ENCODE data around the gene CDYL.

Gene CDYL

GRCh38 chr6:4895971-4896370 is 119.8 kb downstream of the CDYL start:
- TF ChIP-seq TAF1 (IDR thresholded peaks at IDR 0.05; ENCODE audit: low read depth) (no peak), TEAD4 (IDR thresholded peaks at IDR 0.05) (no peak), ZBTB7A (IDR thresholded peaks at IDR 0.05; ENCODE audit: low read depth) (no peak), YY1 (IDR thresholded peaks at IDR 0.05; ENCODE audit: low read depth) (no peak), EP300 (IDR thresholded peaks at IDR 0.05; ENCODE audit: borderline replicate concordance) (no peak), NFIC (IDR thresholded peaks at IDR 0.05) (no peak), RAD21 (IDR thresholded peaks at IDR 0.05; ENCODE audit: low read depth) (no peak), TCF12 (IDR thresholded peaks at IDR 0.05; ENCODE audit: low read depth) (no peak), USF1 (IDR thresholded peaks at IDR 0.05) (no peak), CEBPB (IDR thresholded peaks at IDR 0.05) (no peak), EGR1 (IDR thresholded peaks at IDR 0.05) (no peak), REST (IDR thresholded peaks at IDR 0.05; ENCODE audit: low read depth) (no peak), FOXM1 (IDR thresholded peaks at IDR 0.05; ENCODE audit: borderline replicate concordance, low read depth) (no peak), MAX (IDR thresholded peaks at IDR 0.05) (no peak)

- TF ChIP-seq RAD21 (IDR thresholded peaks at IDR 0.05; ENCODE audit: low read depth), result no peak
- no peak for TF ChIP-seq USF1 (IDR thresholded peaks at IDR 0.05)
- TF ChIP-seq ZBTB7A (IDR thresholded peaks at IDR 0.05; ENCODE audit: low read depth), result no peak
- no peak for TF ChIP-seq YY1 (IDR thresholded peaks at IDR 0.05; ENCODE audit: low read depth)
- TF ChIP-seq MAX (IDR thresholded peaks at IDR 0.05), result no peak
- TF ChIP-seq EGR1 (IDR thresholded peaks at IDR 0.05), result no peak
- TF ChIP-seq REST (IDR thresholded peaks at IDR 0.05; ENCODE audit: low read depth), result no peak
- TF ChIP-seq TAF1 (IDR thresholded peaks at IDR 0.05; ENCODE audit: low read depth), result no peak
- TF ChIP-seq EP300 (IDR thresholded peaks at IDR 0.05; ENCODE audit: borderline replicate concordance), result no peak
- TF ChIP-seq CREB1 (IDR thresholded peaks at IDR 0.05; ENCODE audit: low read depth), result no peak
- no peak for TF ChIP-seq TCF12 (IDR thresholded peaks at IDR 0.05; ENCODE audit: low read depth)
- no peak for TF ChIP-seq FOXM1 (IDR thresholded peaks at IDR 0.05; ENCODE audit: borderline replicate concordance, low read depth)
- no peak for TF ChIP-seq CEBPB (IDR thresholded peaks at IDR 0.05)
- no peak for TF ChIP-seq TEAD4 (IDR thresholded peaks at IDR 0.05)
- no peak for TF ChIP-seq NFIC (IDR thresholded peaks at IDR 0.05)
These were observed 120.2 kb downstream of the CDYL start for GRCh38 chr6:4896401-4896800.

GRCh38 chr6:4899249-4900034 is 123.2 kb downstream of the CDYL start:
- TF ChIP-seq MAX (IDR thresholded peaks at IDR 0.05), result no peak
- TF ChIP-seq TAF1 (IDR thresholded peaks at IDR 0.05; ENCODE audit: low read depth), result no peak
- no peak for TF ChIP-seq EP300 (IDR thresholded peaks at IDR 0.05; ENCODE audit: borderline replicate concordance)
- TF ChIP-seq ZBTB7A (IDR thresholded peaks at IDR 0.05; ENCODE audit: low read depth), result no peak
- TF ChIP-seq CEBPB (IDR thresholded peaks at IDR 0.05), result no peak
- no peak for TF ChIP-seq NFIC (IDR thresholded peaks at IDR 0.05)
- no peak for TF ChIP-seq USF1 (IDR thresholded peaks at IDR 0.05)
- no peak for TF ChIP-seq REST (IDR thresholded peaks at IDR 0.05; ENCODE audit: low read depth)
- no peak for TF ChIP-seq EGR1 (IDR thresholded peaks at IDR 0.05)
- TF ChIP-seq CREB1 (IDR thresholded peaks at IDR 0.05; ENCODE audit: low read depth), result no peak
- TF ChIP-seq RAD21 (IDR thresholded peaks at IDR 0.05; ENCODE audit: low read depth), result no peak
- TF ChIP-seq TCF12 (IDR thresholded peaks at IDR 0.05; ENCODE audit: low read depth), result no peak
- no peak for TF ChIP-seq YY1 (IDR thresholded peaks at IDR 0.05; ENCODE audit: low read depth)
- TF ChIP-seq TEAD4 (IDR thresholded peaks at IDR 0.05), result no peak

Data from Ishikawa (cell line).